ENCODE measurements around the gene BDKRB2. TPM values are rescaled to one million over a fixed set of nuclear protein-coding genes. Genes with fewer than 3 reads are reported as not detected.

BDKRB2 gene
- total RNA-seq, 6 experiments from 2014 or later: 5.8 to 11.2 (median 9.1) TPM

DNA sequence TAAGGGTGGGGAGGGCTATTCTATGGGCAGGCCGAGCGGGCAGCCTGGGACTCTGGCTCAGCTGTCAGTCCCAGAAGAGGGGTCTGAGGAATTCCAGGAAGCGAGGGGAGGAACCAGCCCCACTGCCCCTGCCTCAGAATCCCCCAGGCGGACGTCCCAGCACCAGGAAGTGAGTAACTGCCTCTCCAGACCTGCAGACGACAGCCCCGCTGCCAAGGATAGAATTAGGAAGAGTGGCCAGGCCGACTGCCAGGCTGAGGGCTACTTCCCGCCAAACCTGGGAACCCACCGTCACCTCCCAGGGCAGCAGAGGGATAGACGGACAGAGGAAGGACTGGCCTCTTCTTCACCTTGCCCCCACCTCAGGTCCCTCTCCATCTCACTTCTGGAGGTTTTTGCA, 6.7 kb upstream of the BDKRB2 start:
- Mint-ChIP-seq H3K27ac (no peak overlapping the region), H3K27me3 (ENCODE audit: insufficient read depth) (peaks cover 12% of the 10 kb centered on the region), H3K9me3 (no peaks in the 10 kb centered on the region), H3K36me3 (ENCODE audit: low read depth) (no peaks in the 10 kb centered on the region), H3K4me1 (ENCODE audit: low read depth) (peaks cover 26% of the 10 kb centered on the region), H3K4me3 (no peak overlapping the region)
- TF ChIP-seq, protein P1, sequence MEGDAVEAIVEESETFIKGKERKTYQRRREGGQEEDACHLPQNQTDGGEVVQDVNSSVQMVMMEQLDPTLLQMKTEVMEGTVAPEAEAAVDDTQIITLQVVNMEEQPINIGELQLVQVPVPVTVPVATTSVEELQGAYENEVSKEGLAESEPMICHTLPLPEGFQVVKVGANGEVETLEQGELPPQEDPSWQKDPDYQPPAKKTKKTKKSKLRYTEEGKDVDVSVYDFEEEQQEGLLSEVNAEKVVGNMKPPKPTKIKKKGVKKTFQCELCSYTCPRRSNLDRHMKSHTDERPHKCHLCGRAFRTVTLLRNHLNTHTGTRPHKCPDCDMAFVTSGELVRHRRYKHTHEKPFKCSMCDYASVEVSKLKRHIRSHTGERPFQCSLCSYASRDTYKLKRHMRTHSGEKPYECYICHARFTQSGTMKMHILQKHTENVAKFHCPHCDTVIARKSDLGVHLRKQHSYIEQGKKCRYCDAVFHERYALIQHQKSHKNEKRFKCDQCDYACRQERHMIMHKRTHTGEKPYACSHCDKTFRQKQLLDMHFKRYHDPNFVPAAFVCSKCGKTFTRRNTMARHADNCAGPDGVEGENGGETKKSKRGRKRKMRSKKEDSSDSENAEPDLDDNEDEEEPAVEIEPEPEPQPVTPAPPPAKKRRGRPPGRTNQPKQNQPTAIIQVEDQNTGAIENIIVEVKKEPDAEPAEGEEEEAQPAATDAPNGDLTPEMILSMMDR (IDR thresholded peaks at IDR 0.05): no peak
- DNase-seq: no peak

DNA sequence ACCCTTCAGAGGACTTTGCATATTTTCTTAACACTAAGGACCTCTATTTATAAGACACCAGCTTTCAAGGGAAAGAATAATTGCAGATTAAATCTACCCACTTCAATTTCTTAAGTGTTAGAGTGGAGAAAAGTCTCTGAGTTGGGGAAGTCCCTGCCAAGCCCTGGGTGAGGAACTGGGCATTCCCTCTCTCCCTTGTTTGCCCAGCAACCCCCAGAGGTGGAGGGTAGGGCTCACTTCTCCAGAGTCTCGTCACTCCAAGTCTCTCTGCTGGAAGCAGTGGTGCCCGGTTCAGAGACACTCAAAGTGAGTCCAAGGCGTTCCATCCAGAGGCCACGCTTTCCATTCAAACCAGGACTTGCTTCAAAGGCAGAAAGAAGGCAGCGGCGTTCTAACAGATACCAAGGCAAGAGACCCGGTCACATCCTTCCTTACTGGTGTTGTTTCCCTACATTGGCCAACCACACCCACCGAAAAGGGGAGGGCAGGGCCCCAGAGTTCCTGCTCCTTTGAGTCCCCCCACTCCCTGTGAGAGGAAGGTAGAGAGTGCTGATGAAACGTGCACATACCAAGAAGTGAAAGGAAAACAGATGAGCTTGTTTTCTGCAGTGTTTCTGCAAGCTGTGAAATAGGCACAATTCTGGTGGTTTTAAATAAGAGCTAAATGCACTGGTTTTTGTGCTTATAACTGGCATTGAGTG, 6.1 kb upstream of the BDKRB2 start:
- no peak for DNase-seq

DNA sequence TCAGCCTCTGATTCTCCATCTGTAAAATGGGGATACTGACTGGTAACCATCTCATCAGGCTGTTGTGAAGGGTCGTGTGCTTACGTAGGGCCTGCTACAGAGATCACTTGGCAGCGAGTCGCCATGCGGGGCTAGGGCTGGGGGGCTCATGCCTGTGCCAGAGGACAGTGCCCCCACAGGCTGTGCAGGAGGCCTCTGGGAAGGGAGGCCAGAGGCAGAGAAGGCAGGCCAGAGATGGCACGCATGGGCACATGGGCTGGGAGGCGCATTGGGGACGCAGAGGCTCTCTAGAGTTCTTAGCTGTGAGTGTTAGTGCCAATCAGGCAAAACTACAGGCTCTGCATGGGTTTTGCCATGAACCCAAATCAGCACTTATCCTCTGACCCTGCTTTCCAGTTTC, 3.5 kb upstream of the BDKRB2 start:
- DNase-seq: no peak
- H3K9me3 Mint-ChIP-seq: no peaks in the 10 kb centered on the region
- H3K4me1 Mint-ChIP-seq (ENCODE audit: low read depth): peaks cover 49% of the 10 kb centered on the region

More for the DNA sequence above, 6.1 kb upstream of the BDKRB2 start:
- TF ChIP-seq, protein P1 (IDR thresholded peaks at IDR 0.05): no peak
- Mint-ChIP-seq H3K9me3 (no peaks in the 10 kb centered on the region), H3K36me3 (ENCODE audit: low read depth) (no peaks in the 10 kb centered on the region), H3K4me3 (no peak overlapping the region), H3K4me1 (ENCODE audit: low read depth) (peaks cover 32% of the 10 kb centered on the region), H3K27me3 (ENCODE audit: insufficient read depth) (peaks cover 12% of the 10 kb centered on the region), H3K27ac (no peak overlapping the region)

DNA sequence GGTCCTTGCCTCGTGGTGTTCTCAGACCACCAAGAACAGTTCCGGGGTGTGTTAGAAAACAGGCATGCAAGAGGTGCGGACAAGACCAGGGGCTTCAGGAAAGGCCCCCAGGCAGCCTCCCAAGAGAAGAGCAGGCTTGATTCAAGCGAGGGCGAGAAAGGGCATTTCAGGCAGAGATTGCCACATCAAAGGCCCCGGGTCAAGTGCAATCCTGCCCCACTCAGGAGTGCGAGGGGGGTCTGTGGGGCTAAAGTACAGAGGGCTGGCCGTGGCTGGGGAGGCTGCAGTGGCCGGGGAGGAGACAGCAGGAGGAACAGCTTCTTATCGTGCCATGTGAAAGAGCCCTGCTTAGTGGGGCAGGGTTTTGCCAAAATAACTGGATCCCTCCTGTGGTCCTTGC, 2.7 kb upstream of the BDKRB2 start:
- no peak overlapping the region for H3K4me3 Mint-ChIP-seq
- no peaks in the 10 kb centered on the region for H3K36me3 Mint-ChIP-seq (ENCODE audit: low read depth)
- H3K27ac Mint-ChIP-seq: no peak overlapping the region
- peaks cover 7% of the 10 kb centered on the region for H3K27me3 Mint-ChIP-seq (ENCODE audit: insufficient read depth)
- H3K9me3 Mint-ChIP-seq: no peaks in the 10 kb centered on the region
- H3K4me1 Mint-ChIP-seq (ENCODE audit: low read depth): peaks cover 50% of the 10 kb centered on the region
- DNase-seq: no peak
- TF ChIP-seq, protein P1 (IDR thresholded peaks at IDR 0.05): no peak

More for the DNA sequence above, 3.5 kb upstream of the BDKRB2 start:
- Mint-ChIP-seq H3K36me3 (ENCODE audit: low read depth) (no peaks in the 10 kb centered on the region), H3K4me3 (no peak overlapping the region), H3K27me3 (ENCODE audit: insufficient read depth) (peaks cover 12% of the 10 kb centered on the region), H3K27ac (no peak overlapping the region)
- TF ChIP-seq, protein P1 (IDR thresholded peaks at IDR 0.05): no peak

DNA sequence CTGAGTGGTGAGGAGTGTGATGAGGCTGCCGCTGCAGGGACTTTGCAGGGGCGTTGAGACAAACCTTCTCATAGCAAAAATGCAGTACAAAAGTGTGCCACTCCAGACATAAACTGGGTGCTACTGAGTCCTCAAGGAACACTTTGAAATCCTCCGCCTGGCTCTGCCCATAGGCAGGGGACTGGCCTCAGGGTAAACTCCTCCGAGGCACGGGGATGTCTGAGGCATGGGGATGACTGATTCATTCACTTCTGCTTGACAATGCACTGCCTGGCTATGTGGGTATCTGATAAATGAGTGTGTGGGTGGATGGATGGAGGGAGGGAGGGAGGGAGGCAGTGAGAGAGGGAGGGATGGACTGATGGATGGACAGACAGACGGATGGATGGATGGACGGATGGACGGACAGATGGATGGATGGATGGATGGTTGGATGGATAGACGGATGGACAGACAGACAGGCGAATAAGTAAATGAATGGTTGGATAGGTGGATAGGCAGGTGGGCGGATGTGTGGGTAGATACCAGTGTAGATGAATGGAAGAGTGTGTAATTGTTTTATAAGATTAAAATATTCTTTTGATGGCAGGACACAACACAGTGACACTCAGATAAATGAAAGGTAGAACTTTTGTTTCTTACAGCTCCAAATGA, 2.1 kb upstream of the BDKRB2 start:
- TF ChIP-seq, protein P1 (IDR thresholded peaks at IDR 0.05): no peak
- DNase-seq: no peak
- H3K4me1 Mint-ChIP-seq (ENCODE audit: low read depth): peaks cover 56% of the 10 kb centered on the region
- H3K4me3 Mint-ChIP-seq: no peak overlapping the region
- no peak overlapping the region for H3K27ac Mint-ChIP-seq
- peaks cover 3% of the 10 kb centered on the region for H3K27me3 Mint-ChIP-seq (ENCODE audit: insufficient read depth)
- no peaks in the 10 kb centered on the region for H3K36me3 Mint-ChIP-seq (ENCODE audit: low read depth)
- no peaks in the 10 kb centered on the region for H3K9me3 Mint-ChIP-seq
